HG03095 (cell line): ENCODE results near the gene GPR146.

Source experiments
- ATAC-seq: cut with Tn5 transposase; IDR thresholded peaks from one replicate; pipeline ENCODE4 v1.9.1; 2021; ENCODE audit warnings: moderate library complexity; ENCODE audit not compliant: unreplicated experiment

The GPR146 gene

GRCh38 chr7:1090686-1091643 lies 46.6 kb downstream of the GPR146 start:
- no peak for ATAC-seq

- no peak for ATAC-seq
Observed at GRCh38 chr7:1091644-1092027, 47.3 kb downstream of the GPR146 start.

- no peak for ATAC-seq
Observed at GRCh38 chr7:1092161-1092632, 47.9 kb downstream of the GPR146 start.

GRCh38 chr7:1092806-1093501 lies 48.6 kb downstream of the GPR146 start:
- no peak for ATAC-seq

GRCh38 chr7:1093502-1093843 lies 49.1 kb downstream of the GPR146 start:
- ATAC-seq, result no peak

- ATAC-seq, result no peak
Observed at GRCh38 chr7:1093916-1094508, 49.7 kb downstream of the GPR146 start.

- no peak for ATAC-seq
Observed at GRCh38 chr7:1094870-1095269, 50.5 kb downstream of the GPR146 start.

- ATAC-seq, result no peak
Observed at GRCh38 chr7:1095621-1096155, 51.3 kb downstream of the GPR146 start.

- no peak for ATAC-seq
Observed at GRCh38 chr7:1096156-1097119, 52.1 kb downstream of the GPR146 start.

- ATAC-seq, result no peak
Observed at GRCh38 chr7:1097120-1097504, 52.8 kb downstream of the GPR146 start.

- ATAC-seq, result no peak
Observed at GRCh38 chr7:1098243-1099153, 54.2 kb downstream of the GPR146 start.

GRCh38 chr7:1099154-1099542 lies 54.8 kb downstream of the GPR146 start:
- ATAC-seq, result no peak

- no peak for ATAC-seq
Observed at GRCh38 chr7:1099637-1100036, 55.3 kb downstream of the GPR146 start.

GRCh38 chr7:1100386-1100785 lies 56.0 kb downstream of the GPR146 start:
- ATAC-seq, result no peak

- no peak for ATAC-seq
Observed at GRCh38 chr7:1100834-1101562, 56.7 kb downstream of the GPR146 start.

GRCh38 chr7:1101563-1102431 lies 57.5 kb downstream of the GPR146 start:
- no peak for ATAC-seq

- ATAC-seq, result no peak
Observed at GRCh38 chr7:1103009-1103788, 58.9 kb downstream of the GPR146 start.
